Upper lobe of right lung (tissue), 1 donor: ENCODE measurements around the gene FIG4. TPM values are rescaled to one million over a fixed set of nuclear protein-coding genes. Genes with fewer than 3 reads are reported as not detected.

Source experiments
- ATAC-seq: fragments of 200-7000 bp; cut with Tn5 transposase; one replicate; pipeline ENCODE4 v1.9.1; 2020; ENCODE audit warnings: mild to moderate bottlenecking, moderate library complexity
- DNase-seq: peaks from one replicate; pipeline ENCODE4 v3.0.0-alpha.2; 2020
- H3K27ac ChIP-seq: fragments of 200-600 bp; one replicate; pipeline ENCODE4 v1.8.0; 2022
- H3K27me3 ChIP-seq: fragments of 200-600 bp; one replicate; pipeline ENCODE4 v1.8.0; 2022; ENCODE audit warnings: mild to moderate bottlenecking
- H3K36me3 ChIP-seq: fragments of 200-600 bp; one replicate; pipeline ENCODE4 v1.8.0; 2022
- H3K4me1 ChIP-seq: fragments of 200-600 bp; one replicate; pipeline ENCODE4 v1.8.0; 2022
- H3K4me3 ChIP-seq: fragments of 200-600 bp; one replicate; pipeline ENCODE4 v1.8.0; 2022; ENCODE audit warnings: mild to moderate bottlenecking
- H3K9me3 ChIP-seq: fragments of 200-600 bp; one replicate; pipeline ENCODE4 v1.8.0; 2022
- CTCF ChIP-seq: fragments of 200-600 bp; IDR thresholded peaks from one replicate; pipeline ENCODE4 v1.8.0; 2022; ENCODE audit warnings: antibody characterized with exemption
- intact Hi-C: fragments of 100-400 bp; cut with DNase I; formaldehyde crosslinking; loops from one replicate; pipeline ENCODE4 v1.11.0; 2022
- total RNA-seq: library from RNA; stranded (reverse); fragmentation: NEBNext Ultra II Directional; extraction: Animal tissue kit (Norgen Biotek cat#: 25700); gene quantifications from one replicate; pipeline ENCODE4 v1.2.1, GENCODE V29; 2021
- donor health status: DM: no; HTN: yes; CAD: no; lungs with severe emphysema.

FIG4 gene
- total RNA-seq, 1 donor from 2014 or later = 31.3 TPM

GRCh38 chr6:109747221-109747620, 56.1 kb downstream of the FIG4 start:
- DNase-seq = no peak
- no peak for TF ChIP-seq CTCF
- ATAC-seq = no peak
- Histone ChIP-seq H3K27ac (no peak overlapping the region), H3K4me3 (no peak overlapping the region), H3K27me3 (no peaks in the 10 kb centered on the region), H3K9me3 (no peaks in the 10 kb centered on the region), H3K4me1 (no peaks in the 10 kb centered on the region), H3K36me3 (peaks cover 11% of the 10 kb centered on the region)
- intact Hi-C loops = no loop called here

DNA sequence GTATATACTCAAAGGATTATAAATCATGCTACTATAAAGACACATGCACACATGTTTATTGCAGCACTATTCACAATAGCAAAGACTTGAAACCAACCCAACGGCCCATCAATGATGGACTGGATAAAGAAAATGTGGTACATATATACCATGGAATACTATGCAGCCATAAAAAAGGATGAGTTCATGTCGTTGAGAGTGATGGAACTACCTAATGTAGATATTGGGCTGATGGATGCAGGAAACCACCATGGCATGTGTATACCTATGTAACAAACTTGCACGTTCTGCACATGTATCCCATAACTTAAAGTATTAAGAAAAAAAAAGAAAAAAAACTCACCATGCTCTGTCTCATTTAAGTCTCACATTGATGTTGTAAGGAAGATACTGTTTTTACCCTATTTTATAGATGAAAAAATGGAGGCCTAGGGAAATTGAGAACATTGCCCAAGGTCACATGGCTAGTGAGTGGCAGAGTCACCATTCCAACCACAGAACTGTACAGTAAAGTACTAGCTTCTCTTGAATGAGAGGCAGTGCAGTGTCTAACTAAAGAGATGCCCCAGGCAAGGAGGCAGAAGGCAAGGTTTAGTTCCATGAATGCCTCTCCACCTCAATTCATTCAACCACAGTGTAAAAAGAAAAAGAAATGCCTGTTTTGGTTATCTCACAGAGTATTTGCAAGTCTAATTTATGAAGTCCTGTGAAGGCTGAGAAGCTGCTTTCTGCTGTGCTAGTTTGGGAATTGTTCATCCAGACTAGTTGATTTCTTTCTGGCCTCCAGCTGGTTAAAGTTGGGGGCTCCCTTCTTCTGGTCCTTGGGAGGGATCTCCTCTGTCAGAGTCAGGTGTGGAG, 68.2 kb downstream of the FIG4 start:
- no peak for TF ChIP-seq CTCF
- intact Hi-C loops = no loop called here
- Histone ChIP-seq H3K36me3 (peaks cover 26% of the 10 kb centered on the region), H3K9me3 (no peaks in the 10 kb centered on the region), H3K4me1 (no peaks in the 10 kb centered on the region), H3K27me3 (no peaks in the 10 kb centered on the region), H3K27ac (no peak overlapping the region), H3K4me3 (no peak overlapping the region)
- ATAC-seq (no peak), DNase-seq (no peak)

GRCh38 chr6:109760208-109760607, 69.1 kb downstream of the FIG4 start:
- intact Hi-C loops = no loop called here
- DNase-seq = no peak
- no peak overlapping the region for H3K4me3 ChIP-seq
- no peak for TF ChIP-seq CTCF
- H3K27ac ChIP-seq = no peak overlapping the region
- ATAC-seq = no peak
- peaks cover 26% of the 10 kb centered on the region for H3K36me3 ChIP-seq
- no peaks in the 10 kb centered on the region for H3K27me3 ChIP-seq
- H3K4me1 ChIP-seq = no peaks in the 10 kb centered on the region
- H3K9me3 ChIP-seq = no peaks in the 10 kb centered on the region

DNA sequence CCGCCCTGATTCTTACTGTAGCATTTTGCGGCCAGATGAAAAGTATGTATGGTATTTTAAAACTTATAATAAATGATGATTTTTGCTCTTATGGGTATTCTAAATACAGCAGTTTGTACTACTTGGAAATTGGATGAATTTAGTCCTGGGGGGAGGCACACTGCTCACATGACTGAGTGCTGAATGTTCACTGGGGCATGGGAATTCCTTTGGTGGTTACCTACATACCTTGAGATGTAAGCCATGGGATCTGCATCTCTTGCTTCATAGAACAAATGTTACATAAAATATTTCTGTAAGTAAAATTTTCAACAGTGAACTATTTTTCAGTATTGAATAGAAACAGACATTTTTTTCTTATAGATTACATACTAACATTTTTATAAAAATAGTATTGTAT, 71.1 kb downstream of the FIG4 start:
- no peak overlapping the region for H3K4me3 ChIP-seq
- H3K4me1 ChIP-seq = no peaks in the 10 kb centered on the region
- no peaks in the 10 kb centered on the region for H3K27me3 ChIP-seq
- H3K27ac ChIP-seq = no peak overlapping the region
- ATAC-seq (no peak), DNase-seq (no peak)
- no peaks in the 10 kb centered on the region for H3K9me3 ChIP-seq
- intact Hi-C loops = no loop called here
- peaks cover 29% of the 10 kb centered on the region for H3K36me3 ChIP-seq
- no peak for TF ChIP-seq CTCF

DNA sequence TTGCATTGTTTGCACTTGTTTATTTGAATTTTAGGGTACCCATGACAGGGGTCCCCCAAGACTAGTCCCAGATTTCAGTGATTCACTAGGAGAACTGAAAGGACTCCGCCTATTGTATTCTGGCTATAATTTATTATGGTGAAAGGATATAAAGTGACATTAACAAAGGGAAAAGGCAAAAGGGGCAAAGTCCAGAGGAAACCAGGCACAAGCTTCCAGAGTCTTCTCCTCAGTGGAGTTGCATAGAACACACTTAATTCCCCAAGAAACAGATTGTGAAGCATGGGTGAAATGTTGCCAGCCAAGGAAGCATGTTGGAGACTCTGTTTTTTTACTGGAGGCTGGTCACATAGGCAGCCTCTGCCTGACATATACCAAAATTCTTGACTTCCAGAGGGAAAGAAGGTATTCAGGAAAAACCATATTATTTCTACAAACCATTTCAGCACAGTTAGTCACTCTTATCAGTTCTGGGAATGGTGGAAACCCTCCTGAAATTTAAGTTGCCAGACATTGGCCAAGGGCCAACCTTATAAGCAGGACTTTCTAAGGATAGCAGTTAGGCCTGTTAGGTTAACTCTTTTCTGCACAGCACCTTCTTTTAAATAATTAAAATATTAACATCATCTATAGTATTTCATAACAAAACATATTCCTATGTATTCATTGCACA, 71.8 kb downstream of the FIG4 start:
- no peak for ATAC-seq
- Histone ChIP-seq H3K36me3 (peaks cover 30% of the 10 kb centered on the region), H3K9me3 (no peaks in the 10 kb centered on the region), H3K27me3 (no peaks in the 10 kb centered on the region), H3K4me3 (no peak overlapping the region), H3K27ac (no peak overlapping the region), H3K4me1 (no peaks in the 10 kb centered on the region)
- DNase-seq = no peak
- TF ChIP-seq CTCF = no peak
- intact Hi-C loops = no loop called here
